ENCODE results near the gene INMT. TPM values are rescaled to one million over a fixed set of nuclear protein-coding genes. Genes with fewer than 3 reads are reported as not detected.
A peak's percentile ranks its signal among the peaks of the same experiment; 100 is the strongest.

Gene INMT
- total RNA-seq, 1 donor from 2014 or later = not detected

- DNase-seq (ENCODE audit: low read depth, low spot score) = no peak
Measured at GRCh38 chr7:30750683-30751650, 968 bp upstream of the INMT start.

GRCh38 chr7:30752484-30752883, 549 bp downstream of the INMT start:
- DNase-seq (ENCODE audit: low read depth, low spot score) = no peak

- DNase-seq (ENCODE audit: low read depth, low spot score) = no peak
Measured at GRCh38 chr7:30752979-30753378, 1.0 kb downstream of the INMT start.

GRCh38 chr7:30754315-30754877, 2.5 kb downstream of the INMT start:
- no peak for DNase-seq (ENCODE audit: low read depth, low spot score)

- DNase-seq (ENCODE audit: low read depth, low spot score) = no peak
Measured at GRCh38 chr7:30755384-30756154, 3.6 kb downstream of the INMT start.

GRCh38 chr7:30757342-30757692, 5.4 kb downstream of the INMT start:
- no peak for DNase-seq (ENCODE audit: low read depth, low spot score)

GRCh38 chr7:30760514-30761213, 8.7 kb downstream of the INMT start:
- DNase-seq (ENCODE audit: low read depth, low spot score) = no peak

GRCh38 chr7:30761214-30762156, 9.6 kb downstream of the INMT start:
- no peak for DNase-seq (ENCODE audit: low read depth, low spot score)

- DNase-seq (ENCODE audit: low read depth, low spot score) = no peak
Measured at GRCh38 chr7:30764030-30764975, 12.4 kb downstream of the INMT start.

GRCh38 chr7:30765408-30765807, 13.5 kb downstream of the INMT start:
- no peak for DNase-seq (ENCODE audit: low read depth, low spot score)

GRCh38 chr7:30770845-30771173, 18.9 kb downstream of the INMT start:
- no peak for DNase-seq (ENCODE audit: low read depth, low spot score)

- peak; percentile 48 for DNase-seq (ENCODE audit: low read depth, low spot score)
Measured at GRCh38 chr7:30771174-30771879, 19.4 kb downstream of the INMT start, which contains the start of gene MINDY4. TSS of gene MINDY4 (plus strand) at chr7:30771417. CDS start at chr7:30771494, 77 bp downstream.

GRCh38 chr7:30771880-30772425, 20.0 kb downstream of the INMT start:
- no peak for DNase-seq (ENCODE audit: low read depth, low spot score)

- DNase-seq (ENCODE audit: low read depth, low spot score) = no peak
Measured at GRCh38 chr7:30772984-30773383, 21.0 kb downstream of the INMT start.

GRCh38 chr7:30775992-30776391, 24.1 kb downstream of the INMT start:
- DNase-seq (ENCODE audit: low read depth, low spot score) = no peak

GRCh38 chr7:30776971-30777370, 25.0 kb downstream of the INMT start:
- DNase-seq (ENCODE audit: low read depth, low spot score) = no peak

GRCh38 chr7:30778255-30779025, 26.5 kb downstream of the INMT start:
- DNase-seq (ENCODE audit: low read depth, low spot score) = no peak

- DNase-seq (ENCODE audit: low read depth, low spot score) = no peak
Measured at GRCh38 chr7:30779574-30779973, 27.6 kb downstream of the INMT start.
